Testis (tissue), 3 donors: ENCODE results near the gene NUP160. TPM values are rescaled to one million over a fixed set of nuclear protein-coding genes. Genes with fewer than 3 reads are reported as not detected.
"Not testable (repeated sequence)": the region's sequence is repeated elsewhere in the genome, so short reads cannot be mapped to it uniquely, and the experiment has no call there.

Source experiments
- DNase-seq: peaks from one replicate; pipeline ENCODE4 v3.0.0-alpha.2; 2019
- H3K27ac ChIP-seq, 2 donors: fragments of 200-600 bp; sonication (generic); one replicate each; pipeline ENCODE4 v1.5.1; 2019
- H3K27me3 ChIP-seq: fragments of 200-600 bp; sonication (generic); one replicate; pipeline ENCODE4 v1.5.1; 2019
- H3K36me3 ChIP-seq: fragments of 200-600 bp; sonication (generic); one replicate; pipeline ENCODE4 v1.5.1; 2017; ENCODE audit warnings: low read depth; ENCODE audit errors: missing control alignments
- H3K4me1 ChIP-seq: fragments of 200-600 bp; sonication (generic); one replicate; pipeline ENCODE4 v1.5.1; 2019
- H3K4me3 ChIP-seq, 2 donors: fragments of 200-600 bp; sonication (generic); one replicate each; pipeline ENCODE4 v1.5.1; 2017 to 2019
- H3K9me3 ChIP-seq: fragments of 200-600 bp; sonication (generic); one replicate; pipeline ENCODE4 v1.5.1; 2017
- CTCF ChIP-seq, 3 experiments: fragments of 450-650 bp in 2 of 3; fragments of 200-600 bp in 1 of 3; sonication (generic) in 1 of 3; IDR thresholded peaks; one replicate each; pipeline ENCODE4 v1.5.1; 2016 to 2019; ENCODE audit warnings: antibody characterized with exemption in 3 of 3, mild to moderate bottlenecking in 2 of 3, moderate library complexity in 1 of 3
- POLR2A ChIP-seq: fragments of 450-650 bp; IDR thresholded peaks from one replicate; pipeline ENCODE4 v1.6.1; 2017; ENCODE audit warnings: antibody characterized with exemption, mild to moderate bottlenecking, moderate library complexity
- WGBS, 2 donors: methylation state at CpG; one replicate each; pipeline ENCODE4 v1.1.5; 2018; 5-methylcytosine and 5-hydroxymethylcytosine counted together
- intact Hi-C: fragments of 100-400 bp; cut with DNase I; formaldehyde crosslinking; loops from one replicate; pipeline ENCODE4 v1.15.1; 2023; ENCODE audit warnings: low total_unique reads
- polyA plus RNA-seq: library from polyadenylated mRNA; stranded (reverse); fragments of 350-450 nt; fragmentation: Illumina TruSeq; extraction: RNeasy Lipid Tissue Mini Kit (QIAGEN cat#74804); gene quantifications from one replicate; pipeline ENCODE4 v1.2.3, GENCODE V29; 2014; ENCODE audit warnings: low read depth, low replicate concordance; ENCODE audit not compliant: insufficient read depth
- small RNA-seq, 2 donors: library from RNA; depleted of rRNA; stranded (forward); fragments of <200 nt; gene quantifications; one replicate each; pipeline ENCODE3, GENCODE V24; 2016
- total RNA-seq, 2 donors: library from RNA; depleted of rRNA; stranded (reverse); fragments of >200 nt; gene quantifications; one replicate each; pipeline ENCODE4 v1.2.3, GENCODE V29; 2016

The NUP160 gene
- total and polyA plus RNA-seq, 3 donors from 2014 or later: 28.4 to 50.6 (median 46.1) TPM

DNA sequence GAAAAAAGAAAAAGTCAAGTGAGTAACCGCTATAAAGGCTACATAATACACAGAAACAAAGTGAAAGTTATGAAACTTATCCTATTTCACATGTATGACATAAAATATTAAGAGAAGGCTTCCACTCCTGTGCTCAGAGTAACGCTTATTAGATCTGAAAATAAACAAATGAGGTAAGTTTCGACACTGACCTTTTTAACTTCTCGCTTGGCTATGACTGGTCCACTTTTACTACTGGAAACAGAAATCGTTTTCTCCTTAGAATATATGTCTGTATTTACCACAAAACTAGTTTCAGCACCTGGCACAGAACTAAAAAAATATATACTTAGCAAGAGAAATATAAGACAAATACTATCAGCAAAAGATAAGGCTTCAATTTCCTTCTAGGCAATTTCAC, 97.4 kb downstream of the NUP160 start:
- Histone ChIP-seq H3K27me3 (no peaks in the 10 kb centered on the region), H3K4me3 (no peak overlapping the region), H3K9me3 (no peaks in the 10 kb centered on the region), H3K4me1 (no peaks in the 10 kb centered on the region), H3K27ac (no peak overlapping the region), H3K36me3 (peaks cover 4% of the 10 kb centered on the region)
- no peak for TF ChIP-seq CTCF (IDR thresholded peaks at IDR 0.05)
- TF ChIP-seq POLR2A: no peak
- 88 to 92% methylated on average over 5 of the region's 5 CpGs for WGBS, 2 donors
- no peak for DNase-seq
- intact Hi-C loops: no loop called here

DNA sequence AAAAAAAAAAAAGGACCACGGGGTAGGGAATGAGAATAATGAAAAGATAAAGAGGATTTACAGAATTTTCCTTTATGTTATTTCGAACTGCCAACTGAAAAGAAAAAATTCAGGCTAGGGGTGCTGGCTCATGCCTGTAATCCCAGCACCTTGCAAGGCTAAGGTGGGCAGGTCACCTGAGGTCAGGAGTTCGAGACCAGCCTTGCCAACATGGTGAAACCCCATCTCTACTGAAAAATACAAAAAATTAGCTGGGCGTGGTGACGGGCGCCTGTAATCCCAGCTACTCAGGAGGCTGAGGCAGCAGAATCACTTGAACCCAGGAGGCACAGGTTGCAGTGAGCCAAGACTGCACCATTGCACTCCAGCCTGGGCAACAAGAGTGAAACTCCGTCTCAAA, 105.7 kb downstream of the NUP160 start:
- not testable (repeated sequence) for H3K36me3 ChIP-seq

DNA sequence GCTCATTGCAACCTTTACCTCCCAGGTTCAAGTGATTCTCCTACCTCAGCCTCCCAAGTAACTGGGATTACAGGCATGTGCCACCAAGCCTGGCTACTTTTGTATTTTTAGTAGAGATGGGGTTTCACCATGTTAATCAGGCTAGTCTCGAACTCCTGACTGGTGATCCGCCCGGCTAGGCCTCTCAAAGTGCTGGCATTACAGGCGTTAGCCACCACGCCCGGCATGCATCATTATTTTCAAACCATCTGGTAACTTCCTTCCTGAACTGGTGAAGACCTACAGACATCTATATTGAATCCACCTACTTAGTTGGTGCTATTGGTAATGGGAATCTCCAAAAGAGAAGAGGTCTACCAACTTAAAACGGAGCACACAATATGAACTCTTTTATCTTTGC, 110.3 kb downstream of the NUP160 start:
- H3K4me1 ChIP-seq, H3K27ac ChIP-seq, H3K4me3 ChIP-seq, H3K36me3 ChIP-seq, DNase-seq, H3K27me3 ChIP-seq, H3K9me3 ChIP-seq, intact Hi-C loops: not testable (repeated sequence)
- 92 to 95% methylated on average over 7 of the region's 7 CpGs for WGBS, 2 donors

More for the DNA sequence above, 105.7 kb downstream of the NUP160 start:
- H3K4me1 ChIP-seq, H3K27me3 ChIP-seq, H3K9me3 ChIP-seq, H3K4me3 ChIP-seq, H3K27ac ChIP-seq, intact Hi-C loops, DNase-seq: not testable (repeated sequence)
- 93 to 94% methylated on average over 7 of the region's 7 CpGs for WGBS, 2 donors

DNA sequence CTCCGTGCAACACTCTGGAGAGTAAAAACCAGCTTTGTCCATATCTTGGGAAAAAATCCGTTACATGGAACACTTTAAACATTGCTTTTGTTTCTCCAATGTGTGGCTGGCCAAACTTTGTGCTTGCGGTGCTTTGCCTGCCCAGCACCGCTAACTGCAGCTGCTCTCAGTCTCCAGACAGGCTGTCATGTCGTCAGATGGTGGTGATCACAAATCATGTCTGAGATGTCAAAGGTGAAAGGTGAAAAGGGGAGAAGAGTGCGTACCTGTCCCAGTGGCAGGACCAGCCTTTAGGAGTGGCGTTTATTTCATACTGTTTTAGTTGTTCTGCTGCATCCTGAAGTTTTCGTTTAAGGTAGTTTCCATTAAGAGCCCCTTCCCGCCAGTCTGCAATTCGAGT, 115.9 kb downstream of the NUP160 start:
- H3K4me3 ChIP-seq: no peak overlapping the region
- 84 to 86% methylated on average over 10 of the region's 10 CpGs for WGBS, 2 donors
- no peak overlapping the region for H3K27ac ChIP-seq
- no peaks in the 10 kb centered on the region for H3K36me3 ChIP-seq
- DNase-seq: no peak
- no peaks in the 10 kb centered on the region for H3K9me3 ChIP-seq
- no peaks in the 10 kb centered on the region for H3K27me3 ChIP-seq
- no peaks in the 10 kb centered on the region for H3K4me1 ChIP-seq
- intact Hi-C loops: no loop called here
- no peak for TF ChIP-seq CTCF (IDR thresholded peaks at IDR 0.05)
- TF ChIP-seq POLR2A: no peak

- intact Hi-C loops: no loop called here
- 74 to 80% methylated on average over 6 of the region's 6 CpGs for WGBS, 2 donors
- TF ChIP-seq CTCF (IDR thresholded peaks at IDR 0.05): no peak
- no peak for TF ChIP-seq POLR2A
- Histone ChIP-seq H3K27me3 (no peaks in the 10 kb centered on the region), H3K36me3 (no peaks in the 10 kb centered on the region), H3K9me3 (no peaks in the 10 kb centered on the region), H3K27ac (no peak overlapping the region), H3K4me1 (no peaks in the 10 kb centered on the region), H3K4me3 (no peak overlapping the region)
- no peak for DNase-seq
Measured at GRCh38 chr11:47731475-47731874, 116.7 kb downstream of the NUP160 start.

Small RNA genes lying within 50 kb of the gene (small RNA-seq; reads per million reads assigned to genes)
- gene AC021443.1 (0 reads per million in 2 donors), gene RF00019 (0 reads per million in 2 donors), gene RNA5SP340 (0 reads per million in 2 donors)

Other genes starting within 250 kb of the NUP160 start
- 10 to 100 TPM; 71.1 to 98.8 TPM for gene MTCH2, start 205.8 kb downstream of the NUP160 start, total RNA-seq
- gene MTCH2, start 205.8 kb downstream of the NUP160 start, polyA plus RNA-seq: 396 TPM
- gene AGBL2, start 133.0 kb downstream of the NUP160 start, total RNA-seq: 10 to 100 TPM; 25.8 to 40.6 TPM
- gene AGBL2, start 133.0 kb downstream of the NUP160 start, polyA plus RNA-seq: 65.2 TPM
- gene FNBP4, start 81.0 kb downstream of the NUP160 start, total RNA-seq: 100 to 1,000 TPM; 201 to 217 TPM
- 55.0 TPM for gene FNBP4, start 81.0 kb downstream of the NUP160 start, polyA plus RNA-seq
- gene PTPRJ, start 132.2 kb upstream of the NUP160 start, total RNA-seq: 1 to 10 TPM; 4.3 to 8.2 TPM
- 6.6 TPM for gene PTPRJ, start 132.2 kb upstream of the NUP160 start, polyA plus RNA-seq